CD14-positive monocyte (primary cell): ENCODE data around the gene OR2M2. TPM values are rescaled to one million over a fixed set of nuclear protein-coding genes. Genes with fewer than 3 reads are reported as not detected.

ENCODE experiments used
- DNase-seq, 3 donors: peaks; one replicate each; pipeline ENCODE4 v3.0.0-alpha.2; 2011 to 2022
- H2AFZ ChIP-seq: 2 replicates; pipeline ENCODE4 v1.6.0; 2012; ENCODE audit warnings: mild to moderate bottlenecking, low read depth, low read length, inconsistent platforms; ENCODE audit not compliant: insufficient read depth, poor library complexity, severe bottlenecking
- H3K27ac ChIP-seq, 2 donors: 1 replicate in 1 of 2; 2 replicates in 1 of 2; pipeline ENCODE4 v1.5.1; 2012 to 2013; ENCODE audit warnings: low read length in 2 of 2, control low read depth in 1 of 2, inconsistent platforms in 1 of 2, low read depth in 1 of 2, mild to moderate bottlenecking in 1 of 2
- H3K27me3 ChIP-seq, 2 donors: one replicate each; pipeline versions ENCODE4 v1.6.0 to v1.6.1; 2011 to 2013; ENCODE audit warnings: low read length in 2 of 2; ENCODE audit not compliant: control insufficient read depth in 2 of 2, insufficient read depth in 2 of 2
- H3K36me3 ChIP-seq, 2 donors: replicated peaks in 1 of 2; 1 replicate in 1 of 2; 2 replicates in 1 of 2; pipeline versions ENCODE4 v1.5.1 to v1.6.1; 2012 to 2013; ENCODE audit warnings: low read length in 2 of 2, control low read depth in 1 of 2, inconsistent platforms in 1 of 2, mild to moderate bottlenecking in 1 of 2; ENCODE audit not compliant: insufficient read depth in 2 of 2, control insufficient read depth in 1 of 2
- H3K4me1 ChIP-seq, 2 donors: 1 replicate in 1 of 2; 2 replicates in 1 of 2; pipeline versions ENCODE4 v1.5.1 to v1.6.1; 2012 to 2013; ENCODE audit warnings: low read length in 2 of 2, control low read depth in 1 of 2, inconsistent platforms in 1 of 2, mild to moderate bottlenecking in 1 of 2, moderate library complexity in 1 of 2; ENCODE audit not compliant: insufficient read depth in 2 of 2, control insufficient read depth in 1 of 2
- H3K4me2 ChIP-seq: replicated peaks from 2 replicates; pipeline ENCODE3; 2012; ENCODE audit warnings: low read length, moderate library complexity, mild to moderate bottlenecking; ENCODE audit not compliant: poor library complexity, severe bottlenecking; ENCODE audit errors: extremely low read depth
- H3K4me3 ChIP-seq, 3 experiments: fragments of 200-600 bp in 1 of 3; sonication (generic) in 1 of 3; replicated peaks in 1 of 3; 1 replicate in 2 of 3; 2 replicates in 1 of 3; pipeline ENCODE4 v1.5.1; 2011 to 2013; ENCODE audit warnings: low read length in 3 of 3, mild to moderate bottlenecking in 3 of 3, control low read depth in 2 of 3, low read depth in 2 of 3, inconsistent platforms in 1 of 3, moderate library complexity in 1 of 3
- H3K79me2 ChIP-seq: 2 replicates; pipeline ENCODE4 v1.6.0; 2012; ENCODE audit warnings: mild to moderate bottlenecking, control low read depth, inconsistent platforms, low read length, moderate library complexity; ENCODE audit not compliant: insufficient read depth
- H3K9ac ChIP-seq: 2 replicates; pipeline ENCODE4 v1.6.0; 2017; ENCODE audit warnings: low read length, mild to moderate bottlenecking; ENCODE audit not compliant: insufficient read depth, poor library complexity, severe bottlenecking
- H3K9me3 ChIP-seq, 2 donors: replicated peaks in 1 of 2; 1 replicate in 1 of 2; 2 replicates in 1 of 2; pipeline versions ENCODE4 v1.5.1 to v1.6.1; 2012 to 2013; ENCODE audit warnings: low read length in 2 of 2, control low read depth in 1 of 2; ENCODE audit not compliant: control insufficient read depth in 1 of 2, insufficient read depth in 1 of 2
- H4K20me1 ChIP-seq: 2 replicates; pipeline ENCODE4 v1.6.0; 2012; ENCODE audit warnings: mild to moderate bottlenecking, low read length, control low read depth, moderate library complexity; ENCODE audit not compliant: insufficient read depth
- H3K27ac Mint-ChIP-seq, 7 donors: one replicate each; pipeline ENCODE4 v1.8.0; 2020; ENCODE audit warnings: mild to moderate bottlenecking in 7 of 7, mixed read lengths in 7 of 7, moderate library complexity in 6 of 7, inconsistent platforms in 2 of 7
- H3K27me3 Mint-ChIP-seq, 3 donors: one replicate each; pipeline ENCODE4 v1.8.0; 2021 to 2022; ENCODE audit warnings: low read depth in 3 of 3, mild to moderate bottlenecking in 3 of 3, mixed read lengths in 3 of 3, moderate library complexity in 3 of 3, inconsistent platforms in 1 of 3
- H3K36me3 Mint-ChIP-seq, 2 donors: one replicate each; pipeline ENCODE4 v1.8.0; 2020; ENCODE audit warnings: mixed read lengths in 2 of 2, inconsistent platforms in 1 of 2, mild to moderate bottlenecking in 1 of 2
- H3K4me1 Mint-ChIP-seq: one replicate; pipeline ENCODE4 v1.8.0; 2020; ENCODE audit warnings: mild to moderate bottlenecking, mixed read lengths
- H3K4me3 Mint-ChIP-seq, 2 donors: one replicate each; pipeline ENCODE4 v1.8.0; 2020; ENCODE audit warnings: mild to moderate bottlenecking in 2 of 2, mixed read lengths in 2 of 2, moderate library complexity in 1 of 2
- H3K9me3 Mint-ChIP-seq, 7 donors: one replicate each; pipeline ENCODE4 v1.8.0; 2020 to 2022; ENCODE audit warnings: mixed read lengths in 7 of 7, mild to moderate bottlenecking in 6 of 7, moderate library complexity in 6 of 7, inconsistent platforms in 2 of 7
- CTCF ChIP-seq: fragments of 200-600 bp; IDR thresholded peaks from one replicate; pipeline ENCODE4 v1.8.0; 2022; ENCODE audit warnings: antibody characterized with exemption, mild to moderate bottlenecking
- WGBS: methylation state at CpG from one replicate; pipeline ENCODE4 v1.1.5; 2013; ENCODE audit warnings: missing lambda C conversion rate; ENCODE audit not compliant: insufficient coverage; 5-methylcytosine and 5-hydroxymethylcytosine counted together
- intact Hi-C, 2 donors: fragments of 100-400 bp; cut with micrococcal nuclease; formaldehyde crosslinking; loops; one replicate each; pipeline versions ENCODE4 v1.15.0 to v1.15.1; 2023
- polyA plus RNA-seq, 3 donors: library from polyadenylated mRNA; depleted of rRNA in 1 of 3; unstranded in 2 of 3; stranded (reverse) in 1 of 3; fragments of 300-500 nt in 2 of 3; fragments of >200 nt in 1 of 3; fragmentation: Illumina TruSeq in 2 of 3; gene quantifications; 1 replicate in 2 of 3; 2 replicates in 1 of 3; pipeline ENCODE4 v1.2.3, GENCODE V29; 2012 to 2021

The OR2M2 gene
- polyA plus RNA-seq, 3 donors: not detected

- intact Hi-C loops: no loop called here
- no peak overlapping the region for H3K4me3 ChIP-seq
- H3K27me3 Mint-ChIP-seq: peaks cover 0 to 3% (median 0%) of the 10 kb centered on the region in 3 donors
These were observed 54.8 kb downstream of the OR2M2 start for GRCh38 chr1:248229360-248229908.

More at GRCh38 chr1:248229360-248229908, 54.8 kb downstream of the OR2M2 start:
- Histone ChIP-seq H4K20me1 (no peaks in the 10 kb centered on the region), H3K27ac (no peak overlapping the region), H3K4me1 (no peaks in the 10 kb centered on the region), H2AFZ (no peak overlapping the region), H3K9me3 (peaks cover 6 to 13% of the 10 kb centered on the region in 2 donors), H3K36me3 (no peaks in the 10 kb centered on the region), H3K27me3 (no peaks in the 10 kb centered on the region), H3K9ac (no peak overlapping the region), H3K4me2 (no peak overlapping the region), H3K79me2 (no peaks in the 10 kb centered on the region)
- Mint-ChIP-seq H3K9me3 (peaks cover 2 to 15% (median 10%) of the 10 kb centered on the region in 7 donors), H3K36me3 (no peaks in the 10 kb centered on the region), H3K4me3 (no peak overlapping the region), H3K27ac (peak overlapping the region in 1 of 7 donors; percentile 77), H3K4me1 (no peaks in the 10 kb centered on the region)
- WGBS: 87% methylated on average over 6 of the region's 6 CpGs
- no peak for TF ChIP-seq CTCF
- DNase-seq: no peak

Other genes with a start within 250 kb of the OR2M2 start
- gene OR2AJ1, start 249.9 kb upstream of the OR2M2 start, polyA plus RNA-seq: not detected
- not detected for gene OR2L8, start 226.0 kb upstream of the OR2M2 start, polyA plus RNA-seq
- not detected for gene OR2AK2, start 209.6 kb upstream of the OR2M2 start, polyA plus RNA-seq
- gene OR2L5, start 161.2 kb upstream of the OR2M2 start, polyA plus RNA-seq: not detected
- under 1 TPM in 1 of 3 donors, not detected in 2; 0.05 TPM for gene OR2L2, start 144.8 kb upstream of the OR2M2 start, polyA plus RNA-seq
- not detected for gene OR2L3, start 128.0 kb upstream of the OR2M2 start, polyA plus RNA-seq
- not detected for gene OR2L13, start 79.6 kb upstream of the OR2M2 start, polyA plus RNA-seq
- not detected for gene OR2M5, start 29.7 kb upstream of the OR2M2 start, polyA plus RNA-seq
- gene OR2M3, start 22.4 kb downstream of the OR2M2 start, polyA plus RNA-seq: not detected
- not detected for gene OR2M4, start 56.6 kb downstream of the OR2M2 start, polyA plus RNA-seq
- gene OR2T33, start 103.2 kb downstream of the OR2M2 start, polyA plus RNA-seq: not detected
- not detected for gene OR2T12, start 128.6 kb downstream of the OR2M2 start, polyA plus RNA-seq
- gene OR2M7, start 149.7 kb downstream of the OR2M2 start, polyA plus RNA-seq: not detected
- gene OR14C36, start 174.0 kb downstream of the OR2M2 start, polyA plus RNA-seq: not detected
- gene OR2T4, start 186.8 kb downstream of the OR2M2 start, polyA plus RNA-seq: not detected
- not detected for gene OR2T6, start 200.9 kb downstream of the OR2M2 start, polyA plus RNA-seq
- gene OR2T1, start 228.2 kb downstream of the OR2M2 start, polyA plus RNA-seq: not detected